HG02870 (cell line): Measurements from ENCODE around the gene KRI1.

ENCODE experiments used
- ATAC-seq: cut with Tn5 transposase; IDR thresholded peaks from one replicate; pipeline ENCODE4 v1.9.1; 2021; ENCODE audit warnings: mild to moderate bottlenecking, moderate library complexity; ENCODE audit not compliant: unreplicated experiment

The KRI1 gene

DNA sequence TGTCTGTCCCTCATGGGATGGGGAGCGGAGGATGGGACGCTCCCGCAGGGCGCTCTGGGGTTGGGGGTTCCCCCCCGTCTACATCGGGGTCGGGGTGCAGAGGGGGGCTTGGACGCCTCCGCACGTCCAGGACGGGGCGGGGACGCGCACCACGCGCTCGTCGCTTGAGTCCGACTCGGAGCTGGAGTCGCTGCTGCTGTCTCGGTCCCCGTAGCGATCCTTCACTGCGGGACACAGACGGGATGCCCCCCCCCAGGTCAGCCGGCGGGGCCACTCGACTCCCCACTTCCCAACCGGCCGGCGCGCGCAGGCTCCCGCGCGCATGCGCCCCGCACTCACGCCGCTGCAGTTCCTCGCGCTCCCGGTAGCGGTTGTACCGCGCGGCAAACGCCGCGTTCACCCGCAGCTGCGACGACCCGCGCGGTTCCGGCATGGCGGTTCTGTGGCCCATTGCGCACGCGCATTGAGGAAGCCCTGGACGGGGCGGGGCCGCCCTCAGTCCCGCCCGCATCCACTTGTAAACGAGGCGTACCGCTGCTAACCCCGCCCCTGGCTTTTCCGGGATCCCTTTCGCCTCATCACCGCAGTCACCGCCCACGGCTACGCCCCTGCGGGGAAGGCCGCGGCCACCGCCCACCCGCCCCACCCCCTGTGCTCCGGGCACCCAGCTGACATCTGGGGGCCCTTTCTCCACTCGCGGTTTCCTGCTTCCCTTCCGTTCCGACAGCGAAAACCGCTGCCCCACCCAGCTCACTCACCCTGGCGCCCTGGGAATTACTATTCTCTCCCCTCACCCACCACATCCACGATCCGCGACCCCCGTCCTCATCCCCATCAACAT is at the start of gene KRI1:
Gene KRI1, minus strand, starts transcription at position 444 of the 841 bp plus-strand sequence. Its CDS starts 11 bp downstream, at position 433.
- ATAC-seq = peak; percentile 46

DNA sequence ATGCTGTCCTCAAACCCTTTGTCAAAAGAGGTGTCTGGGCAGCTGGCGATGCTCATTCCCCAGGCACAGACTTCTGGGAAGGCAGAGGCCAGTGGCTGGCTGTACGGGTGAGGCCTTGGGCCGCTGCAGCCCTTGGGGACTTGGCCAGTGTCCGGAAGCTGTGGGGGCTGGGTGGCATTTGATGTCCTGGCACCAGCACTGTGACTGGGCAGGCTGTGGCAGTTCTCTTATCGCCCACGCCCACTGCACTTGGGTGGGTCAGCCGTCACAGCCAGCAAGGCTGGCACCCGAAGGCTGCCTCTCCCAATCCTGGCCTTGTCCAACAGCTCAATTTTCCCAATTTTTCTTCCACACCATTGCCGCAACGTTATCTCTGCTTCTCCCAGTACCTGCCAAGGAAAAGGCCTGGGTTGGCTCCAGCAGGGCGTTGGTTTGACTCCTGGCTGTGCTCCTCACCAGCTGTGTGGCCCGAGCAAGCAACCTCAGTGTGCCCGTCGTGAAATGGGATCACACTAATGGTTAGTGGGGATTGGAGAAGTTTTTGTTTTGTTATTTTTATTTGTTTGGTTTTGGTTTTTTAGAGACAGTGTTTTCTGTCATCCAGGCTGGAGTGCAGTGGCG is 46.8 kb upstream of the KRI1 start:
- ATAC-seq = no peak

- no peak for ATAC-seq
Measured at GRCh38 chr19:10611907-10612306, 46.1 kb upstream of the KRI1 start.

GRCh38 chr19:10604460-10604980 is 38.7 kb upstream of the KRI1 start:
- no peak for ATAC-seq

DNA sequence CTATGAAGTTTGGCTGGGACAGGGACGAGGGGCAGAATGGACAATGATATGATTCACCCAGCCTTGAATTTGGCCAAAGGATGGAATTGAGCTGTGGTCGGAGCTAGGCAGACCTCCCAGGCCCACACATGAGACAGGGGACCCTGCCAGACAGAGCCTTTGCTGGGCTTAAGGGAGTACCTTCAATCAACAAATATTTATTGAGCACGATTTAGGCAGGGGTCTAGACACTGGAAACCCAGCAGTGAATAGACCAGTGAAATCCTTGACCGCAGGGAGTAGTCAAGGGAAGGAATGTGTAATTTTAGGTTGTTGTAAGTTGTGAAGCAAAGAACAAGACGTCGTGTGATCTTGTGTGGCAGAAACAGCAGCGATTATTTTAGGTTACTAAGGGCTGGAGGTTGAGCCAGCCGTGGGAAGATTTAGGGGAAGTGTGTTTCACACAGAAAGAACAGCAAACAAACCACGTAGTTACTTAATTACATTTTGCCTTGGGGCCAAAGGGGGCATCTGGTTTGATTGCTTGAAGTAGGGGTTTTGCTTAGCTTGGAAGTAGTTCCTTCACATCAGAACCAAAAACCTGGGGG is 38.2 kb upstream of the KRI1 start:
- ATAC-seq = no peak

DNA sequence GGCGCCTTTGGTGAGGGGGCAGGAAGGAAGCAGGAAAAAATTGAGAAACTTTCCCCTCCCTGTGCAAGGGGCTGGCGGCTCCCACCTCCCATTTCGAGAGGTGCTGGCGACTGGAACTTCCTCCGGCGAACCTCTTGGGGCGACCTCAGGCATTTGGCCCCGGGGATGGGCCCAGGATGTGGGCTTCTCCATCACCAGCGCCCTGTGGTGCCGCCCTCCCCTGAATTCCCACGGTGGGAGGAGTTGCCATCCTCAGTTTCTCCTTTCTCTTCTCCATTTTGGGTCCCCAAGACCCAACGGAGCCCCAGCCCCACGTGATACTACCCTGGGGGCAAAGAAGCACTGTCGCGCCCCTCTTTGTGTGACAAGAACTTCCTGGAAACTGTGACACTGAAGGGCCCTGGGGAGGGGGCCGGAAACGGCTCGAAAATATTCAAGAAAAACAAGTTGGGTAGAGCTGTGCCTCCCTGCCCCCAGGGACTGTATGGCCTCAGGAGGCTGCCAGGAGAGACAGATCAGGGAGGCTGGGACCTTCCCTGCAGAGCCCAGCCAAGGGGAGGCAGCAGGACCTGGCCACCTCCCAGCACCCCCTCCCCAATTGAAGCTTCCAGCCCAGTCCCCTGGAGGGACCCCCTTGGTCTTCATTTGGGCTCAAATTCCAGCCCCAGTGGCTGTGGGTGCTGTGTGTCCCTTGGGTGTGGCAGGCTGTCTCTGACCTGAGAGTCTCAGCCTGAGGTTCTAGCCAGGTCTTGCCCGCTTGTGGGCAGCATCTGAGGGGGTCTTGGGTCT is 37.5 kb upstream of the KRI1 start:
- no peak for ATAC-seq

- ATAC-seq = peak; percentile 63
Measured at GRCh38 chr19:10602330-10603083, 36.7 kb upstream of the KRI1 start.

DNA sequence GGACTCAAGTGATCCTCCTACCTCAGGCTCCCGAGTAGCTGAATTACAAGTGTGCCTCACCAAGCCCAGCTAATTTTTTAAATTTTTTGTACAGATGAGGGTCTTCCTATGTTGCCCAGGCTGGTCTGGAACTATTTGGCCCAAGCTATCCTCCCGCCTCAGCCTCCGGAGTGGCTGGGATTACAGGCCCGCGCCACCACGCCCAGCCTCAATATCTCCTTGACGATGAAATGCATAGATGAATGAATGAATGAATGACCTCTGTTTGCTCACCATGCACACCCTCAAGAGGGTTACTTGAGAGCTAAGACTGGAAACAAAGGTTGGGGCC is 36.2 kb upstream of the KRI1 start:
- no peak for ATAC-seq

DNA sequence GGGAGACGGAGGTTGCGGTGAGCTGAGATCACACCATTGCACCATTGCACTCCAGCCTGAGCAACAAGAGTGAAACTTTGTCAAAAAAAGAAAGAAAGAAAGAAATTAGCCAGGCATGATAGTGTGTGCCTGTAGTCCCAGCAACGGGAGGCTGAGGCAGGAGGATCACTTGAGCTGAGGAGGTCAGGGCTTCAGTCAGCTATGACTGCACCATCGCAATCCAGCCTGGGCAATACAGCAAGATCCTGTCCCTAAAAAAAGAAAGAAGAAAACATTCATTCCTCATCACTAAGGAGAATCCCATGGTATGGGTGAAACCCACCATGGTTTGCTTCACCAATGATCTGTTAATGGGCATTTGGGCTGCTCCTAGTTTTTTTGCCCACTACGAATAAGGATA is 34.3 kb upstream of the KRI1 start:
- ATAC-seq = no peak

DNA sequence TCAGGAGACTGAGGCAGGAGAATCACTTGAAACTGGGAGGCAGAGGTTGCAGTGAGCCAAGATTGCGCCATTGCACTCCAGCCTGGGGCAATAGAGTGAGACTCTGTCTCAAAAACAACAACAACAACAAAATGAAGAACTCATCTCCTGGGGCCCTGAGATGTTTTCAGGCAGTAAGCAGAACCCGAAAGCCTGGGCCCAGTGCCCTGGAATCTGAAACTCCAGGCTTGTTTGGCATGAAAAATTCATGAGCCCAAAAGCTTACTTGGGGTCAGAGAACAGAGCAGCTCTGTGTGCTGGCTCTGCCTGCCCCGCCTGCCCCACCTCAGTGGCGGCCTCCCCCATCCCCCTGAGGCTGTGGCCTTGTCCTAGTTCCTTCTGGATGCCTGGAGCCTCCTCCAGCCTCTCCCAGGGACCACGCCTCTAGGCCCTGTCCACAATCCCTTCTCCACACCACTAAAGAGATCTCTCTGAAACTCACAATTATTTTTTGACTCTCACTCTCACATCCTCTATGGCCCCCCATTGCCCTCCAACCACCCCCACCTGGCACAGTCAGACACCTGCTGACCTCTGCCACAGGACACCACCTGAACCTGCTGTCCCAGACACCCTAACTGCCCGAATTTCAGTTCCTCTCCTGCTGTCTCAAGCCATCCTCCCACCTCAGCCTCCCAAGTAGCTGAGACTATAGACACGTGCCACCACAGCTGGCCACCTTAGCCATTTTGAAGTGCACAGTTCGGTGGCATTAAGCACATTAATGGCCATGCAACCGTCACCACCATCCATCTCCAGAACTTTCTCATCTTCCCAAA is 28.2 kb upstream of the KRI1 start:
- no peak for ATAC-seq

- ATAC-seq = no peak
Measured at GRCh38 chr19:10593148-10593547, 27.3 kb upstream of the KRI1 start.

DNA sequence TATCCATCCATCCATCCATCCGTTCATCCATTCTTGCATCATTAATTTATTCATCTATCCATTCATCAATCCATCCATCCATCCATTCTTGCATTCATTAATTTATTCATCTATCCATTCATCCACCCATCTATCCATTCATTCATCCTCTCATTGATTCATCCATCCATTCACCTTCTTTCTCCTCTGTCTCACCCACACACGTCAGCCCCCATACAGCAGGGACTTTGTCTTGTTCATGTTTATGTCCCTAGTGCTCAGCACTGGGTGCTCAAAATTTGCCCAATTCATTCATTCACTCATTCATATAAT is 22.0 kb upstream of the KRI1 start:
- ATAC-seq = no peak

DNA sequence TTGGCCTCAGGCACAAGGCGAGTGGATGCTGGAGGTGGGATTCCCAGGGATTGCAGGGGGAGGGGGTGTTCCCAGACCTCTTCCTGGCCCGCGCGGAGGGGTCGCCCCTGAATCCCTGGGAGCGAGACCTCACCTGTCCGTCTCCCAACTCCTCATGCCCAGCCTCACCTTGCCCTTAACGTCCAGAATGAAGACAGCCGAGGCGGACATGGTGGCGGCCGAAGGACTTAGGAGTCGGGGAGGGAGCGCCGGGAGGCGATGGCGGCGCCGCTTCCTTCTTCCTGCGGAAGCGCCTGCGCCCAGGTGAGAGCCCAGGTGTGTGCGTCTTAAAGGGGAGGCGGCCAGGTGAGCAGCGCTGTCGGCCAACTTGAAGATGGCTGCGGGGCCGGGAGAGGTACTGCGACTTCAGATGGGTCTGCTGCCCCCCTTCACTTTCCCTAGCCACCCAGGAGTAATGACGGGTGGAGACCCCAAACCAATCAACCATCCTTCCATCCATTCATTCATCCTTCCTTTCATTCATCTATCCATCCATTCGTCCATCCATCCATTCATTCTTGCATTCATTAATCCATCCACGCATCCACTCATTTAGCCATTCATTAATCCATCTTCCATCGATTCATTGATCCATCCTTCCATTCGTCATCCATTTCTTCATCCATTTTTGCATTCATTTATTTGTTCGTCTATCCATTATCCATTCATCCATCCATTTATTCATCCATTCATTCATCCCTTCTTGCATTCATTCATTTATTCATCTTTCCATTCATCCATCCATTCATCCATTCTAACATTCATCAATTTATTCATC is 21.4 kb upstream of the KRI1 start, which contains the start of gene AP1M2:
Gene AP1M2, minus strand, starts transcription at position 291 of the 817 bp plus-strand sequence. Its CDS starts 81 bp downstream, at position 210.
- no peak for ATAC-seq

DNA sequence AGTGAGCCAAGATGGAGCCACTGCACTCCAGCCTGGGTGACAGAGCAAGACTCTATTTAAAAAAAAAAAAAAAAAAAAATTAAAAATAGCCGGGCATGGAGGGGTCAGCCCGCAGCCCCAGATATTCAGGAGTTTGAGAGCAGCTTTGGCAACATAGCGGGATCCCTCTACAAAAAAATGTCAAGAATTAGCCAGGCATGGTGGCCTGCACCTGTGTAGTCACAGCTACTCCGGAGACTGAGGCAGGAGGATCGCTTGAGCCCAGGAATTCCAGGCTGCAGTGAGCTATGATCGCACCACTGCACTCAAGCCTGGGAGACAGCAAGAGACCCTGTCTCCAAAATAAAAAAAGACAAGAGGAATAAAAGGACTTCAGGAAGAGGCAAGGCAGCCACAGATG is 20.6 kb upstream of the KRI1 start:
- ATAC-seq = no peak

GRCh38 chr19:10583036-10583776 is 17.4 kb upstream of the KRI1 start:
- ATAC-seq = no peak

GRCh38 chr19:10582091-10582490 is 16.3 kb upstream of the KRI1 start:
- no peak for ATAC-seq

DNA sequence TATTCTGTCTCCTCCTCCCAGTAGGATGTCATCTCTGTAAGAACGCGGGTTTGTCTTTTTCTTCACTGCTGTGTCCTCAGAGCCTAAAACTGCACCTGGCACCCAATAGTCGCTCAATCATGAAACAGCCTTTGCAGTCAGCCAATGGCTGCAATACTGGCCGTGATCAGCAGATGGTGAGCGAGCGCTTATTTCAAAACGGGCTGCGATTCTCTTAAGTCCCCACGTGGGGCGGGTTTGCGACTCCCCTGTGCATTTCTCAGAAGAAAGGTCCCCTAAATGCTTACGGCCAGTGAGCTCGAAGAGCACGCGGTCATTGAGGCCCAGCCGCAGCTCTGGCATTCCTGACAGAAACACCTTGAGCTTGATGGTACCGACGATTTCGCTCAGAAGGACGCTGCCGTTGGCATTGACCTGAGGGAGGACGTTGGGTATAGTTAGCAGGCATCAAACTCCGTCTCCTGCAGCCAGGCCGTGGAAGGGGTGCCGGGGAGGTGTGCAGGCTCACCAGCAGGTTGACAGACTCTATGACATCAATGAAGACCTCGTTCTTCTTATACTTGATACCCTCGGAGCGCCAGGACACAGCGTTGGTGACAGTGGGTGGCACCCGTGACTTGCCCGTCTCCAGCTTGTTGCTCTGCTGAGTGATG is 15.3 kb upstream of the KRI1 start:
- no peak for ATAC-seq

GRCh38 chr19:10577951-10578350 is 12.1 kb upstream of the KRI1 start:
- ATAC-seq = no peak
